ENCODE data around the gene TMEM41B.

DNA sequence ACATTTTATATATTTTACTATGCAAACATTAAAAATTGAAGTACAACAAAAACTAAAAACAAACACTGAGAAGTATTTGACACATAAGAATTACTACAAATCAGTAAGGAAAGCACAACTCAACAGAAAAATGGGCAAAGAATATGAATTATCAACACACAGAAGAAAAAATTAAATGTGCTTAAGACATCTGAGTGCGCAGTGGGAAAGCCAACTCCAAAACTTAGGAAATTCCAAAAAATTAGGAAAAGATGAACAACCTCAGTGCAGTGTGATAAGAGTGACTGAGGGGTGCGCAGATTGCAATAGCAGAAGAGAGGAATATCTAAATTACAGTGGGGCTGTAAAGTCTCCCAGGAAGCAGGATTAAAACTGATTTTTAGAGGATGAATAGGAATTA lies 1.9 kb upstream of the TMEM41B start:
- TF ChIP-seq, protein P1, sequence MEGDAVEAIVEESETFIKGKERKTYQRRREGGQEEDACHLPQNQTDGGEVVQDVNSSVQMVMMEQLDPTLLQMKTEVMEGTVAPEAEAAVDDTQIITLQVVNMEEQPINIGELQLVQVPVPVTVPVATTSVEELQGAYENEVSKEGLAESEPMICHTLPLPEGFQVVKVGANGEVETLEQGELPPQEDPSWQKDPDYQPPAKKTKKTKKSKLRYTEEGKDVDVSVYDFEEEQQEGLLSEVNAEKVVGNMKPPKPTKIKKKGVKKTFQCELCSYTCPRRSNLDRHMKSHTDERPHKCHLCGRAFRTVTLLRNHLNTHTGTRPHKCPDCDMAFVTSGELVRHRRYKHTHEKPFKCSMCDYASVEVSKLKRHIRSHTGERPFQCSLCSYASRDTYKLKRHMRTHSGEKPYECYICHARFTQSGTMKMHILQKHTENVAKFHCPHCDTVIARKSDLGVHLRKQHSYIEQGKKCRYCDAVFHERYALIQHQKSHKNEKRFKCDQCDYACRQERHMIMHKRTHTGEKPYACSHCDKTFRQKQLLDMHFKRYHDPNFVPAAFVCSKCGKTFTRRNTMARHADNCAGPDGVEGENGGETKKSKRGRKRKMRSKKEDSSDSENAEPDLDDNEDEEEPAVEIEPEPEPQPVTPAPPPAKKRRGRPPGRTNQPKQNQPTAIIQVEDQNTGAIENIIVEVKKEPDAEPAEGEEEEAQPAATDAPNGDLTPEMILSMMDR (IDR thresholded peaks at IDR 0.05; ENCODE audit: borderline replicate concordance, extremely low read depth, low read length, poor library complexity, severe bottlenecking), result no peak
- no peak for TF ChIP-seq EZH2 (IDR thresholded peaks at IDR 0.05; ENCODE audit: borderline replicate concordance, low read depth, low read length, severe bottlenecking)

All from DND-41 (cell line).